HG03342 (cell line): Measurements from ENCODE around the gene XIST.
"Not testable (repeated sequence)": the region's sequence is repeated elsewhere in the genome, so short reads cannot be mapped to it uniquely, and the experiment has no call there.

ENCODE experiments used
- ATAC-seq: cut with Tn5 transposase; IDR thresholded peaks from one replicate; pipeline ENCODE4 v1.9.1; 2021; ENCODE audit warnings: mild to moderate bottlenecking, moderate library complexity; ENCODE audit not compliant: unreplicated experiment

XIST gene

GRCh38 chrX:73840120-73840924 is 12.2 kb downstream of the XIST start:
- no peak for ATAC-seq

GRCh38 chrX:73839152-73839551 is 13.4 kb downstream of the XIST start:
- no peak for ATAC-seq

GRCh38 chrX:73838123-73838522 is 14.4 kb downstream of the XIST start:
- ATAC-seq = no peak

GRCh38 chrX:73836956-73837477 is 15.5 kb downstream of the XIST start:
- no peak for ATAC-seq

- no peak for ATAC-seq
These were observed 18.3 kb downstream of the XIST start for GRCh38 chrX:73834219-73834618.

GRCh38 chrX:73832319-73832718 is 20.2 kb downstream of the XIST start:
- ATAC-seq = no peak

GRCh38 chrX:73831500-73831899 is 21.0 kb downstream of the XIST start:
- ATAC-seq = no peak

GRCh38 chrX:73830489-73831414 is 21.8 kb downstream of the XIST start:
- no peak for ATAC-seq

- no peak for ATAC-seq
These were observed 22.5 kb downstream of the XIST start for GRCh38 chrX:73829890-73830466.

GRCh38 chrX:73828080-73828720 is 24.3 kb downstream of the XIST start:
- ATAC-seq = no peak

GRCh38 chrX:73827406-73827805 is 25.1 kb downstream of the XIST start:
- no peak for ATAC-seq

- no peak for ATAC-seq
These were observed 25.5 kb downstream of the XIST start for GRCh38 chrX:73826996-73827395.

GRCh38 chrX:73825569-73825968 is 26.9 kb downstream of the XIST start:
- ATAC-seq = no peak

- no peak for ATAC-seq
These were observed 29.0 kb downstream of the XIST start for GRCh38 chrX:73823473-73824004.

GRCh38 chrX:73822775-73823174 is 29.7 kb downstream of the XIST start:
- ATAC-seq = no peak

GRCh38 chrX:73821921-73822559 is 30.5 kb downstream of the XIST start:
- ATAC-seq = no peak

GRCh38 chrX:73819864-73820558 is 32.5 kb downstream of the XIST start:
- ATAC-seq = not testable (repeated sequence)

- ATAC-seq = no peak
These were observed 34.1 kb downstream of the XIST start for GRCh38 chrX:73818200-73819116.
